Activated naive CD8-positive, alpha-beta T cell (primary cell): ENCODE results near the gene PAX4.

ENCODE experiments used
- H3K27ac Mint-ChIP-seq: one replicate; pipeline ENCODE4 v1.8.0; 2021; ENCODE audit warnings: mixed read lengths
- H3K27me3 Mint-ChIP-seq: one replicate; pipeline ENCODE4 v1.8.0; 2021; ENCODE audit warnings: mixed read lengths
- H3K36me3 Mint-ChIP-seq: one replicate; pipeline ENCODE4 v1.8.0; 2021; ENCODE audit warnings: mixed read lengths
- H3K4me1 Mint-ChIP-seq: one replicate; pipeline ENCODE4 v1.8.0; 2021; ENCODE audit warnings: low read depth, mixed read lengths
- H3K4me3 Mint-ChIP-seq: one replicate; pipeline ENCODE4 v1.8.0; 2021; ENCODE audit warnings: mild to moderate bottlenecking, mixed read lengths
- H3K9me3 Mint-ChIP-seq: one replicate; pipeline ENCODE4 v1.8.0; 2021; ENCODE audit warnings: low read depth, mixed read lengths

Gene PAX4

GRCh38 chr7:127618042-127618441 is at the start of gene PAX4:
Gene PAX4, minus strand, starts transcription at chr7:127618142. Its CDS starts 2,214 bp downstream, at chr7:127615928.
- H3K36me3 Mint-ChIP-seq: no peaks in the 10 kb centered on the region
- no peak within 1 kb of the TSS for H3K4me3 Mint-ChIP-seq
- H3K27ac Mint-ChIP-seq: no peak within 1 kb of the TSS
- peaks cover 20% of the 10 kb centered on the region for H3K27me3 Mint-ChIP-seq
- peaks cover 6% of the 10 kb centered on the region for H3K4me1 Mint-ChIP-seq
- H3K9me3 Mint-ChIP-seq: no peaks in the 10 kb centered on the region

DNA sequence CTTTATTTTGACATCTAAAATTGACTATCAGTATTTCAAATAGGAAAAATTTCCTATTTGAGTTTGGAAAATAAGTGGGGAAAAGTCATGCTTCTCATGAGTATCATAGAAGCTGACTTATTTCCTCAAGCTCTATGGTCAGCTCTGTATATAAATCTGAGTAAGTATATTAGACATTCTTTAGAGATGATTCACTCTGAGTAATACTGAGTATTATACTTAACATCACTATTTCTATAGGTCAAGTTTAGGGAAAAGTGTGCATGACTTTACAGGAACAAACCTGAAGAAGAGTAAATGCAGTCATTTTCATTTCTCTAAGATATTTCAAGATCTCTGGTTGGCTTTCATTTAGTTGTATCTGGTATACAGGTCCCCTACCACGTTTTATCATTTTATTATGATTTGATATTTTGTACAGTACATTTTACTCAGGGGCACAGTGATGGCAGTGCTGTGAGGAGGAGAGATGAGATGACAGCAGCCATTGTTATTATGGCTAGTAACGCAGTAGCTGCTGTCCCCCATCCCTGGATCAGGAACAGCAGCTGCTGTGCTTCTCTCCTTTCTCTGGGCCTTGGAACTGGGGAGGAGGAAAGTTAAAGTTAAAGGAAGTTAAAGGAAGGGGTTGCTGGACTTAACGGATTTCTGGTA is 49.2 kb upstream of the PAX4 start:
- Mint-ChIP-seq H3K27me3 (no peaks in the 10 kb centered on the region), H3K9me3 (no peaks in the 10 kb centered on the region), H3K27ac (peak overlapping the region; percentile 83), H3K36me3 (peaks cover 14% of the 10 kb centered on the region), H3K4me3 (no peak overlapping the region), H3K4me1 (peaks cover 59% of the 10 kb centered on the region)

DNA sequence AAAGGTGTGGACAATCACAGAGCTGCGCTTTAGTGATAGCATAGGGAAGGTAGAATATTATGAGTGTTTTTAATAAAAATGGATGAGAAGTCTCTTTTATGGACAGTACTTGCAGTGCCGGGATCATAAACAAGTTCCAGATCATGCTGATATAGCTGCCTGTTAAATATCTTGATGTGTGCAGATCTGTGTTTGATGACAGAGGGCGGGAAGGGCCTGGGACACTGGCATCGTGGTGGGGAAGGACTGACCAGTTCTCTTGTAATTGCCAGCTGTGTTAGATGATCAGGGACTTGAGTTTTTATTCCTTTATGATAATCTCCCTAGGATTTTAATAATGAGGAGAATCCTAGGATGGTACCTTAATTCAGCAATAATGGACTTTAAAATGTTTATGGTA is 48.7 kb upstream of the PAX4 start:
- H3K4me1 Mint-ChIP-seq: peaks cover 59% of the 10 kb centered on the region
- peaks cover 10% of the 10 kb centered on the region for H3K36me3 Mint-ChIP-seq
- H3K4me3 Mint-ChIP-seq: no peak overlapping the region
- no peaks in the 10 kb centered on the region for H3K9me3 Mint-ChIP-seq
- H3K27ac Mint-ChIP-seq: peak overlapping the region; percentile 36
- H3K27me3 Mint-ChIP-seq: no peaks in the 10 kb centered on the region

- H3K27ac Mint-ChIP-seq: no peak overlapping the region
Measured at GRCh38 chr7:127665922-127666321, 48.0 kb upstream of the PAX4 start.

GRCh38 chr7:127658970-127659630 is 41.2 kb upstream of the PAX4 start:
- Mint-ChIP-seq H3K27ac (no peak overlapping the region), H3K9me3 (no peaks in the 10 kb centered on the region), H3K4me3 (no peak overlapping the region), H3K4me1 (peaks cover 60% of the 10 kb centered on the region), H3K27me3 (no peaks in the 10 kb centered on the region), H3K36me3 (peaks cover 18% of the 10 kb centered on the region)

More at GRCh38 chr7:127665922-127666321, 48.0 kb upstream of the PAX4 start:
- Mint-ChIP-seq H3K4me1 (peaks cover 63% of the 10 kb centered on the region), H3K36me3 (peaks cover 6% of the 10 kb centered on the region), H3K9me3 (no peaks in the 10 kb centered on the region), H3K4me3 (no peak overlapping the region), H3K27me3 (no peaks in the 10 kb centered on the region)

GRCh38 chr7:127657500-127657899 is 39.6 kb upstream of the PAX4 start:
- Mint-ChIP-seq H3K27ac (no peak overlapping the region), H3K9me3 (no peaks in the 10 kb centered on the region), H3K4me3 (no peak overlapping the region), H3K27me3 (no peaks in the 10 kb centered on the region), H3K4me1 (peaks cover 67% of the 10 kb centered on the region), H3K36me3 (peaks cover 18% of the 10 kb centered on the region)

DNA sequence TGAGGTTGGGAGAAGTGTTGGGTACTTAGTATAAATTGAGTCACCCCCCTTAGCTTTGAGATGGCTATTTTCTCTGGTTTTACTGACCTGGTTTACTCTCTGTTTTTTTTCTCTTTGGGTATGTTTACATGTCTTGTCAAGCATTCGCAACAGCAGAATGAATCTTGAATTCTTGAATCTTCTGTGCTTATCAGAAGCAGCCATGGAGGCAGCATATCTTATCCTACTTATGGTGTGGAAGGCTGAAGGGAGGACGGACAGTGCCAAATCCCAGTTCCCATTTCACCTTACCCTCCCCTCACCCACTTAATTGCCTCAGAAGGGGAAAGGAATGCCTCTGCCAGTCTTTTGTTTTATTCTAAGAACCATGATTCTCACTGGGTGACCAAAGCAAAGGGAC is 37.8 kb upstream of the PAX4 start:
- Mint-ChIP-seq H3K27me3 (no peaks in the 10 kb centered on the region), H3K27ac (peak overlapping the region; percentile 46), H3K4me3 (peak overlapping the region; percentile 28), H3K4me1 (peaks cover 64% of the 10 kb centered on the region), H3K36me3 (peaks cover 18% of the 10 kb centered on the region), H3K9me3 (no peaks in the 10 kb centered on the region)

- Mint-ChIP-seq H3K36me3 (peaks cover 15% of the 10 kb centered on the region), H3K27ac (peak overlapping the region; percentile 78), H3K4me1 (peaks cover 62% of the 10 kb centered on the region), H3K4me3 (peak overlapping the region; percentile 99), H3K9me3 (no peaks in the 10 kb centered on the region), H3K27me3 (no peaks in the 10 kb centered on the region)
Measured at GRCh38 chr7:127654404-127655394, 36.8 kb upstream of the PAX4 start.

- peaks cover 15% of the 10 kb centered on the region for H3K36me3 Mint-ChIP-seq
- peak overlapping the region; percentile 99 for H3K4me3 Mint-ChIP-seq
- peaks cover 54% of the 10 kb centered on the region for H3K4me1 Mint-ChIP-seq
- H3K27ac Mint-ChIP-seq: peak overlapping the region; percentile 41
- H3K9me3 Mint-ChIP-seq: no peaks in the 10 kb centered on the region
- no peaks in the 10 kb centered on the region for H3K27me3 Mint-ChIP-seq
Measured at GRCh38 chr7:127653396-127653795, 35.5 kb upstream of the PAX4 start.

DNA sequence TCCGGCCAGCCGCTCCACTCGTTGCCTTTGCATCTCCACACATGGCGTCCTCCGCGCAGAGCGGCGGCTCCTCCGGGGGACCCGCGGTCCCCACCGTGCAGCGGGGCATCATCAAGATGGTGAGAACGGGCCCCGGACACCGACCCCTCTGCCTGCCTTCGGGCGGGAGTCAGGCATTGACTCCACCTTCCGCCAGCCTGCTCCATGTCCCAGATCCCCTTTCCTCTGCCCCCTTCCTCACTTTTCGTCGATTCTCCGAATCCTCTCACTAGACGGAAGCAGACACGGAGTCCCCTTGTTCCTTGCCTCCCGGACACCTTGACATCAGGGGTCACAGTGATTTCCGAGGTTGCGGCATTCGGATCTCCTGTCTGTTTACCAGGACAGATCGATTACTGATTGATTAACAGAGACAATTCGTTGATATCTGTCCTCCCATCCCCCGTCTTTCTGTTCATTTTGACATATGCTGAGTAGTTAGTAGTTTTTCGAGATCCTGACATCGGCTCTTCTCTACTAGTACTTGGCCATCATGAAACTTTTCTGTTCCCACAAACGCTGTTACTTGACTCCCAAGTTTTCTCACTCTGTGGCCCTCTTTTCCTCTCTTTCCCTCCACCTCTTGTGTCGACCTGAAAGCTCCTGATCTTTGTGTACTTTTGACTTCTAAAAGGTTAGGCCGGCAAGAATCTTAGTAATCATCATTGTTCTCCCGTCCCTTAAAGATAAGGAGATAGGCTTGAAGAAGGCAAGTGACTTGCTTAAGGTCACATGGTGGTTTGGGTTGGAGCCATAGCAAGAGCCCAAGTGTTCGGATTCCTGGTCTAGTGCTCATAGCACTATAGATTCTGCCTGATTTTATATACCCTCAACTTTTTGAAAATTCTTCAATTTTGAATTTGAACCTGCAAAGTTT is 34.6 kb upstream of the PAX4 start:
- peak overlapping the region; percentile 95 for H3K27ac Mint-ChIP-seq
- peaks cover 50% of the 10 kb centered on the region for H3K4me1 Mint-ChIP-seq
- no peaks in the 10 kb centered on the region for H3K27me3 Mint-ChIP-seq
- peak overlapping the region; percentile 99 for H3K4me3 Mint-ChIP-seq
- peaks cover 13% of the 10 kb centered on the region for H3K36me3 Mint-ChIP-seq
- H3K9me3 Mint-ChIP-seq: no peaks in the 10 kb centered on the region

DNA sequence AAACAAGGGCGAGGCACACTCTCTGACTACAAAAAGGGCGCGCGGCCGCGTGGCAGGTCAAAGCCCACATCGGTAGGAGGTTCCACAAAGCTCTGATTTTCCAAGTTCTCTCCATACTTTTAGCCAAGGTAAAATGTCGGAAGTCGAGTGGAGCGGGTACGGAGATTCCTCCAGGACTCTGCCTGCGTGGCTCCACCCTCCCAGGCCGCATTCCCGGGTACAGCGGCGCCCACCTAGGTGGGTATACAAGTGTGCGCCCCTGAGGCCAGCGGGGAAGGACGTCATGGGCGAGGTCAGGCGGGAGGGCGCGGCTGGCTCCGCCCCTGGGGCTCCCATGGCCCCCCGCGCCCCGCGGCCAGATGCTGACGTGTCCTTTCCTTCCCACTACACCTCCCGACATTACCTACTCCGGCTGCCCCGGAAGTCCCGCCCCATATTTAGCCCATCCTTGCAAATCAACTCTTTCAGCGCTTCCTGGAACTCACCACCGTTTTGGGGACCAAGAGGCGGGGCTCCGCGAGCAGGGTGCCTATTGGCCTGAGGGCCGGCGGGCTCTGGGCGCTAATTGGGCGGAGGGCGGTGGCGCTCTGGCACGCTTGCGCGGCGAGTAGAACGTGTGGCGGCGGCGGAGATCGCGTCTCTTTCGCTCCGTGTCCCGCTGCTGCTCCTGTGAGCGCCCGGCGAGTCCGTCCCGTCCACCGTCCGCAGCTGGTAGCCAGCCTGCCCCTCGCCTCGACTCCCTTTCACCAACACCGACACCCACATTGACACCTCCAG is 33.8 kb upstream of the PAX4 start, which contains the start of gene SND1:
TSS of gene SND1 (plus strand) at position 639 of the 777 bp plus-strand sequence. CDS start 180 bp downstream, outside the sequence.
- H3K9me3 Mint-ChIP-seq: no peaks in the 10 kb centered on the region
- peaks cover 10% of the 10 kb centered on the region for H3K36me3 Mint-ChIP-seq
- H3K4me3 Mint-ChIP-seq: peak within 1 kb of the TSS; percentile 99
- peak within 1 kb of the TSS; percentile 95 for H3K27ac Mint-ChIP-seq
- H3K27me3 Mint-ChIP-seq: no peaks in the 10 kb centered on the region
- peaks cover 44% of the 10 kb centered on the region for H3K4me1 Mint-ChIP-seq

DNA sequence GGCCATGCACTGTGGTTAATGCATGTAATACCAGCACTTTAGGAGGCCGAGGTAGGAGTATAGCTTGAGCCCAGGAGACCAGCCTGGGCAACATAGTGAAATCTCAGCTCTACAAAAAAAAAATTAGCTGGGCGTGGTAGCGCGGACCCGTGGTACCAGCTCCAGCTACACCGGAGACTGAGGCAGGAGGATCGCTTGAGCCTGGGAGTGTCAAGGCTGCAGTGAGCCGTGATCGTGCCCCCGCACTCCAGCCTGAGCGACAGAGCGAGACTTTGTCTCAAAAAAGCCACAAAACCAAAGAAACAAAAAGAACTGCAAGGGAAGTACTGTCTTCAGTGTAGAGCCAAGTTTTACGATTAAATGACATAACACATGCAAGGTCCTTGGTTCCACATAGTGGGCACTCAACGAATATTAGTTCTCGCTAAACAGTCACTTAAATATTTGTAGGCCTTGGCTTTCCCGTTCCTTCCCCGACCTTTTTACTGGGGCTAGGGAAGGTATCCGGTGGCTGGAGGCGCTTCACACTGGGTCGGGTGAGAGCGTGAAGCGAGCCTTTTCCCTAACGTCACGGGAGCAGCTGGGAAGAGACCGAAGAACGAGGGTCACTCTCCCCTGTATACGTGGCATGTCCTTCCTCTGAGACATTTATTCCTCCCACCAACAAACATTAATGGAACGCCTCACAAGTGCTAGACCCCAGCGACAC is 33.1 kb upstream of the PAX4 start:
- no peaks in the 10 kb centered on the region for H3K9me3 Mint-ChIP-seq
- peak overlapping the region; percentile 99 for H3K4me3 Mint-ChIP-seq
- H3K27ac Mint-ChIP-seq: peak overlapping the region; percentile 95
- peaks cover 42% of the 10 kb centered on the region for H3K4me1 Mint-ChIP-seq
- H3K36me3 Mint-ChIP-seq: peaks cover 10% of the 10 kb centered on the region
- no peaks in the 10 kb centered on the region for H3K27me3 Mint-ChIP-seq

DNA sequence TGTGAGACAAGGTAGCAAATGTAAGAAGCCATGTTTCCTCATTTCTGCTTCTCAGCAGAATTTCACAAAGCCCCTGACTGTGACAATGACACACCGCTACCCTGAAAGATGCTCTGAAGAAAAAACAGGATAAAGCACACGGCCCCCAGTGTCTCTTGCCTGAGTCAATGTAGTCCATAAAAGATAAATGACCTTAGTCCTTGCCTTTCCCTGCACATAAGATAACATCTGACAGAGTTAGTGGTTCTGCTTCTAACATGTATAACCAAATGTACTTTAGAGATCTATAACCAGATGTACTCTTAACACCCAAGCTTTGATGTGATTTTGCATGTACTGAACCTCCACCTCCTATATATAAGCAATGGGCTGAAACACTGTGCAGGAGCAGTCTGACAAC is 31.0 kb upstream of the PAX4 start:
- H3K36me3 Mint-ChIP-seq: no peaks in the 10 kb centered on the region
- H3K4me1 Mint-ChIP-seq: peaks cover 22% of the 10 kb centered on the region
- H3K4me3 Mint-ChIP-seq: no peak overlapping the region
- no peak overlapping the region for H3K27ac Mint-ChIP-seq
- H3K9me3 Mint-ChIP-seq: no peaks in the 10 kb centered on the region
- H3K27me3 Mint-ChIP-seq: no peaks in the 10 kb centered on the region
